AG04450 (cell line): ENCODE measurements around the gene PPA1. TPM values are rescaled to one million over a fixed set of nuclear protein-coding genes. Genes with fewer than 3 reads are reported as not detected.

Source experiments
- CTCF ChIA-PET: fragments of 300-600, 350-600 bp; formaldehyde crosslinking; extraction: SDS; loops from one replicate; lab custom pipeline; 2022; ENCODE audit warnings: antibody characterized with exemption, inconsistent platforms; lab: Charles Lee
- POLR2A ChIA-PET: fragments of 350-600 bp; formaldehyde crosslinking; extraction: SDS; loops from one replicate; lab custom pipeline; 2021; ENCODE audit warnings: antibody characterized with exemption, inconsistent platforms; lab: Yijun Ruan, JAX
- DNase-seq: peaks from one replicate; pipeline ENCODE4 v3.0.0-alpha.2; 2011; ENCODE audit warnings: low read depth, low spot score
- H3K27ac ChIP-seq: one replicate; pipeline ENCODE4 v1.5.1; 2012; ENCODE audit warnings: low read depth, low read length, control low read depth
- H3K27me3 ChIP-seq: one replicate; pipeline ENCODE4 v1.6.0; 2012; ENCODE audit warnings: low read length; ENCODE audit not compliant: control insufficient read depth, insufficient read depth
- H3K4me3 ChIP-seq: 2 replicates; pipeline ENCODE4 v1.5.1; 2011; ENCODE audit warnings: mild to moderate bottlenecking, low read depth, low read length, control low read depth
- H3K9me3 ChIP-seq: 2 replicates; pipeline ENCODE4 v1.5.1; 2012; ENCODE audit warnings: low read length; ENCODE audit not compliant: control insufficient read depth, insufficient read depth
- CTCF ChIP-seq: IDR thresholded peaks from 2 replicates; pipeline ENCODE4 v1.5.1; 2011; ENCODE audit warnings: low read depth, low read length, control low read depth, inconsistent platforms
- polyA plus RNA-seq: library from polyadenylated mRNA; depleted of rRNA; stranded (reverse); fragments of >200 nt; gene quantifications from 2 replicates; pipeline ENCODE4 v1.2.3, GENCODE V29; 2011

Gene PPA1
- polyA plus RNA-seq, 1 experiment: 227 TPM

DNA sequence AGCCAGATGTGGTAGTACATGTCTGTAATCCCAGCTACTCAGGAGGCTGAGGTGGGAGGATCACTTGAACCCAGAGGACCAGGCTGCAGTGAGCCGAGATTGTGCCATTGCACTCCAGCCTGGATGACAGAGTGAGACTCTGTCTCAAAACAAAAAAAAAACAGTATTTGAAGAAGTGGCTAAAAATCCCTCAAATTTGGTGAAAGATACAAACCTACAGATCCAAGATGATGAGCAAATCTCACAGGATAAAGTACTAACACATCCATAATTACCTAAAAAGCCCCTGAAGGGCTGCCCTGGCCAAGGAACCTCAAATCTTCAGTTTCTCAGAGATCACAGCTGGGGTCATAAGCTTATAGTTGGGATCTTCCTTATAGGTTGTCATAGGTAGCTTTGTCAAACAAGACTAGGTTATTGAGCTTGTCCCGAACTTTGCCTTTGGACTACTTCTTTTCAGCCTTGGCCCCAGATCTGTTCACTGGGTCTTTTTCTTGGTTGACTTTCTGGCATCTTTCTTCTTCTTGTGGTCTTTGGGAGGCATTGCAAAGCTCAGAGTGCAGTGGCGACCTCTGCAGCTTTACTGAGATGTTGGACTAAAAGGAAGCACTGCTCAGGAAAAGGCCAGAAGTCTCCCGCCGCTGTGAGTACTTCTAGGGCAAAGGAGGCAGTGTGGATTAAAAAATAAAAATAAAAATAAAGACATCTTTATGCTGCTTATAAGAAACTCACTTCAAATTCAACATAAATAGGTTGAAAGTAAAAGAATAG is 34.3 kb downstream of the PPA1 start:
- TF ChIP-seq CTCF: no peak
- Histone ChIP-seq H3K9me3 (peaks cover 3% of the 10 kb centered on the region; the same call in 1 of the 2 replicates), H3K4me3 (no peak overlapping the region), H3K27ac (no peak overlapping the region), H3K27me3 (no peaks in the 10 kb centered on the region)
- no peak for DNase-seq
- ChIA-PET CTCF (no interaction called here), POLR2A (interaction anchor here (1.0 kb wide), 1 partner anchor 29 kb away, joined by 4 read pairs; the partner anchor contains the start of gene SAR1A)

DNA sequence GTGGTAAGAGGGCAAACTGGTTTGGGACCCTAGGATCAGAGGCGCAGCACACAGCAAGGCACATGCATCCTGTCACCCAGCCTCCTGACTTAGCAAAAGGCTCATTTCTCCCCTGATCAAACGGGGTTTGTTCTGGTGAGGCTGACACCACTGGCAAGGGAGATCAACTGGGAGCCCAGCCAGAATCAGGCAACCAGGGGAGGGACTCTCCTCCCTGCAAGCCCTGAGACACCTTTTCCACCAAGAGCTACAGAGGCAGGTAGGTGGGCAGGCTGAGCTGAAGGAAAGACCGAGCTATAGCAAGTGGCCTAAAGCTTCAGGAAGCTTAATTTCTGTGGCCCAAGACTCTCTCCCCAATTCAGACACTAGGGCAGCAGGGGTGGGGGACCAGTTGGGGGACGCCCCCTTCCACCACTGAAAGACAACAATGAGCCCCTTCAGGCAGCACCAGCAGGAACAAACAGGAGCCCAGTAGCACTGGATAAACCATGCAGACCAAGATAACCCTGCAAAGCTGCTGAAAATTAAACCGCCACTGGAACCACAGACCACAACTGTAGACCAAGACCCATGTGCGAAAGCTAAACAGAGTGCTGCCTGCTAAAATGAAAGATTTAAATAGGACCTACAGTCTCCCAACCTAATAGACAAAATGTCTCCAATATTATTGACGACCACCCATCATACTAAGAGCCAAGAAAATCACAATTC is 35.8 kb downstream of the PPA1 start:
- TF ChIP-seq CTCF: no peak
- H3K27me3 ChIP-seq: no peaks in the 10 kb centered on the region
- H3K4me3 ChIP-seq: no peak overlapping the region
- H3K9me3 ChIP-seq: peaks cover 3% of the 10 kb centered on the region; the same call in 1 of the 2 replicates
- ChIA-PET POLR2A (no interaction called here), CTCF (interaction anchor here (0.8 to 1.2 kb wide), 2 partner anchors 24 to 51 kb away, joined by 3 to 4 read pairs; partner anchors contain the start of gene TYSND1)
- no peak overlapping the region for H3K27ac ChIP-seq
- DNase-seq: no peak

GRCh38 chr10:70193391-70193844 is 39.8 kb downstream of the PPA1 start:
- no peak for TF ChIP-seq CTCF
- no peak for DNase-seq
- ChIA-PET POLR2A (interaction anchor here (1.9 to 4.5 kb wide), 2 partner anchors 23 to 47 kb away, joined by 13 to 46 read pairs; partner anchors contain the start of genes SAR1A and TYSND1), CTCF (interaction anchor here (0.7 to 2.6 kb wide), 5 partner anchors 28 to 171 kb away, joined by 3 to 16 read pairs (median 4); partner anchors contain the start of gene TYSND1)
- peak overlapping the region; percentile 87 for H3K27ac ChIP-seq
- no peak overlapping the region for H3K4me3 ChIP-seq
- peaks cover under 1% of the 10 kb centered on the region; the same call in 1 of the 2 replicates for H3K9me3 ChIP-seq
- no peaks in the 10 kb centered on the region for H3K27me3 ChIP-seq

GRCh38 chr10:70192326-70192968 is 40.8 kb downstream of the PPA1 start:
- peak overlapping the region; percentile 87 for H3K27ac ChIP-seq
- H3K4me3 ChIP-seq: no peak overlapping the region
- DNase-seq: no peak

More at GRCh38 chr10:70192326-70192968, 40.8 kb downstream of the PPA1 start:
- ChIA-PET CTCF (interaction anchor here (0.7 to 2.6 kb wide), 6 partner anchors 29 to 172 kb away, joined by 3 to 16 read pairs (median 4); partner anchors contain the start of gene TYSND1), POLR2A (interaction anchor here (1.1 to 4.5 kb wide), 3 partner anchors 22 to 184 kb away, joined by 5 to 46 read pairs (median 13); partner anchors contain the start of genes SAR1A and TYSND1)
- H3K9me3 ChIP-seq: no peaks in the 10 kb centered on the region
- TF ChIP-seq CTCF: no peak
- no peaks in the 10 kb centered on the region for H3K27me3 ChIP-seq
